PFSK-1 (cell line): Measurements from ENCODE around the gene RIMS1. TPM values are rescaled to one million over a fixed set of nuclear protein-coding genes. Genes with fewer than 3 reads are reported as not detected.

Experiments used
- FOXP2 ChIP-seq: optimal IDR thresholded peaks from 2 replicates; pipeline ENCODE3; 2011; ENCODE audit warnings: borderline replicate concordance, control low read depth, inconsistent platforms; ENCODE audit not compliant: insufficient read depth; ENCODE audit errors: extremely low read length, extremely low read depth
- POLR2AphosphoS5 ChIP-seq: IDR thresholded peaks from 2 replicates; pipeline ENCODE4 v1.6.1; 2012; ENCODE audit warnings: low read depth, mild to moderate bottlenecking, control low read depth, low read length, moderate library complexity
- SIN3A ChIP-seq: IDR thresholded peaks from 2 replicates; pipeline ENCODE4 v1.6.1; 2012; ENCODE audit warnings: mild to moderate bottlenecking, low read length, moderate library complexity, borderline replicate concordance; ENCODE audit not compliant: insufficient read depth
- TAF1 ChIP-seq: IDR thresholded peaks from 2 replicates; pipeline ENCODE4 v1.6.1; 2012; ENCODE audit warnings: low read length, control low read depth, borderline replicate concordance; ENCODE audit not compliant: insufficient read depth
- polyA plus RNA-seq: library from polyadenylated mRNA; unstranded; fragments of >200 nt; gene quantifications from one replicate; pipeline ENCODE4 v1.2.1, GENCODE V29; 2012; ENCODE audit warnings: low read depth, missing spikeins; ENCODE audit not compliant: insufficient read length
- TF ChIP-seq, protein P1 (sequence below), 2 experiments: IDR thresholded peaks; 2 replicates each; pipeline versions ENCODE4 v1.6.1 to v1.8.0; 2011 to 2012; ENCODE audit warnings: low read depth in 2 of 2, low read length in 2 of 2, control low read depth in 1 of 2, inconsistent platforms in 1 of 2, mild to moderate bottlenecking in 1 of 2, moderate library complexity in 1 of 2; ENCODE audit not compliant: insufficient read depth in 1 of 2

RIMS1 gene, protein sequence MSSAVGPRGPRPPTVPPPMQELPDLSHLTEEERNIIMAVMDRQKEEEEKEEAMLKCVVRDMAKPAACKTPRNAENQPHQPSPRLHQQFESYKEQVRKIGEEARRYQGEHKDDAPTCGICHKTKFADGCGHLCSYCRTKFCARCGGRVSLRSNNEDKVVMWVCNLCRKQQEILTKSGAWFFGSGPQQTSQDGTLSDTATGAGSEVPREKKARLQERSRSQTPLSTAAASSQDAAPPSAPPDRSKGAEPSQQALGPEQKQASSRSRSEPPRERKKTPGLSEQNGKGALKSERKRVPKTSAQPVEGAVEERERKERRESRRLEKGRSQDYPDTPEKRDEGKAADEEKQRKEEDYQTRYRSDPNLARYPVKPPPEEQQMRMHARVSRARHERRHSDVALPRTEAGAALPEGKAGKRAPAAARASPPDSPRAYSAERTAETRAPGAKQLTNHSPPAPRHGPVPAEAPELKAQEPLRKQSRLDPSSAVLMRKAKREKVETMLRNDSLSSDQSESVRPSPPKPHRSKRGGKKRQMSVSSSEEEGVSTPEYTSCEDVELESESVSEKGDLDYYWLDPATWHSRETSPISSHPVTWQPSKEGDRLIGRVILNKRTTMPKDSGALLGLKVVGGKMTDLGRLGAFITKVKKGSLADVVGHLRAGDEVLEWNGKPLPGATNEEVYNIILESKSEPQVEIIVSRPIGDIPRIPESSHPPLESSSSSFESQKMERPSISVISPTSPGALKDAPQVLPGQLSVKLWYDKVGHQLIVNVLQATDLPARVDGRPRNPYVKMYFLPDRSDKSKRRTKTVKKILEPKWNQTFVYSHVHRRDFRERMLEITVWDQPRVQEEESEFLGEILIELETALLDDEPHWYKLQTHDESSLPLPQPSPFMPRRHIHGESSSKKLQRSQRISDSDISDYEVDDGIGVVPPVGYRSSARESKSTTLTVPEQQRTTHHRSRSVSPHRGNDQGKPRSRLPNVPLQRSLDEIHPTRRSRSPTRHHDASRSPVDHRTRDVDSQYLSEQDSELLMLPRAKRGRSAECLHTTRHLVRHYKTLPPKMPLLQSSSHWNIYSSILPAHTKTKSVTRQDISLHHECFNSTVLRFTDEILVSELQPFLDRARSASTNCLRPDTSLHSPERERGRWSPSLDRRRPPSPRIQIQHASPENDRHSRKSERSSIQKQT (N-terminal part only)
- polyA plus RNA-seq = not detected

DNA sequence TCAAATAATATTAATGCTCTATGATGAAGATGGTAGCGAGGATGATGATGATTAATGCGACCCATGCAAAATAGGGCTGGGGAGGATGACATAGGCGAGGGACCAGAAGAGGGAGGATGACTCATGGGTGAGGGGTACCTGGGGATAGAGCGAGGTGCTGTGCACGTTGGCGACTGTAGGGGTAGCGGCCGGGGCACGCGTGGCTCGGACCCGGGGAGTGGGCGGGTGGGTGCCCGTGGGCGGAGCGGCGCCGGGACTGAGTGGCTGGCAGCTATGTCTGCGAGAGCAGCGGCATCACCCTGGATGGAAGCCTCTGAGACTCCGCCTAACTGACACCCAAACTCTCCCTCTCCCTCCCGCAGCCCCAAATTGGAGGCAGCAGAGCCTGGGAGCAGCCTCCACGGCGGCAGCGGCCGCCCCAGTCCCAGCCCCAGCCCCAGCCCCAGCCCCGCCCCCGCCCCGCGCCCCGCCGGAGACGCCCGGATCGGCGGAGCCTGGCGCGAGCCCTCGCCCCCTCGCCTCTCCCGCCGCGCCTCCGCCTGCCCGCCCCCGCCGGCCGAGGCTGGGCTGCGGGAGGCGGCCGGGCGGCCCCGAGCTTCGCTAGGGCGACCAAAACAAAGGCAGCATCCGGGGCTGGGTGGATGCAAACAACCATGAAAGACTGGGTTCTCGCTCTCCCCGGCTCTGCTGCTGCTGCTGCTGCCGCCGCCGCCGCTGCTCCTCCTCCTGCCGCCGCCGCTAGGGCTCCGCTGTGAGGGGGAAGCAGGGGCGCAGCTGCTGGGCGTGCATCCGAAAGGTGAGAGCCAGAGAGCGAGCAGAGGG, at the start of gene RIMS1:
Gene RIMS1, plus strand, starts transcription at position 367 of the 822 bp plus-strand sequence. CDS start 474 bp downstream, outside the sequence.
- TF ChIP-seq FOXP2 = no peak
- TF ChIP-seq, protein P1, sequence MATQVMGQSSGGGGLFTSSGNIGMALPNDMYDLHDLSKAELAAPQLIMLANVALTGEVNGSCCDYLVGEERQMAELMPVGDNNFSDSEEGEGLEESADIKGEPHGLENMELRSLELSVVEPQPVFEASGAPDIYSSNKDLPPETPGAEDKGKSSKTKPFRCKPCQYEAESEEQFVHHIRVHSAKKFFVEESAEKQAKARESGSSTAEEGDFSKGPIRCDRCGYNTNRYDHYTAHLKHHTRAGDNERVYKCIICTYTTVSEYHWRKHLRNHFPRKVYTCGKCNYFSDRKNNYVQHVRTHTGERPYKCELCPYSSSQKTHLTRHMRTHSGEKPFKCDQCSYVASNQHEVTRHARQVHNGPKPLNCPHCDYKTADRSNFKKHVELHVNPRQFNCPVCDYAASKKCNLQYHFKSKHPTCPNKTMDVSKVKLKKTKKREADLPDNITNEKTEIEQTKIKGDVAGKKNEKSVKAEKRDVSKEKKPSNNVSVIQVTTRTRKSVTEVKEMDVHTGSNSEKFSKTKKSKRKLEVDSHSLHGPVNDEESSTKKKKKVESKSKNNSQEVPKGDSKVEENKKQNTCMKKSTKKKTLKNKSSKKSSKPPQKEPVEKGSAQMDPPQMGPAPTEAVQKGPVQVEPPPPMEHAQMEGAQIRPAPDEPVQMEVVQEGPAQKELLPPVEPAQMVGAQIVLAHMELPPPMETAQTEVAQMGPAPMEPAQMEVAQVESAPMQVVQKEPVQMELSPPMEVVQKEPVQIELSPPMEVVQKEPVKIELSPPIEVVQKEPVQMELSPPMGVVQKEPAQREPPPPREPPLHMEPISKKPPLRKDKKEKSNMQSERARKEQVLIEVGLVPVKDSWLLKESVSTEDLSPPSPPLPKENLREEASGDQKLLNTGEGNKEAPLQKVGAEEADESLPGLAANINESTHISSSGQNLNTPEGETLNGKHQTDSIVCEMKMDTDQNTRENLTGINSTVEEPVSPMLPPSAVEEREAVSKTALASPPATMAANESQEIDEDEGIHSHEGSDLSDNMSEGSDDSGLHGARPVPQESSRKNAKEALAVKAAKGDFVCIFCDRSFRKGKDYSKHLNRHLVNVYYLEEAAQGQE (IDR thresholded peaks at IDR 0.05; ENCODE audit: insufficient read depth in 1 of 2, low read depth in 2 of 2, low read length in 2 of 2) = no peak
- TF ChIP-seq POLR2AphosphoS5 = no peak
- no peak for TF ChIP-seq SIN3A
- no peak for TF ChIP-seq TAF1

DNA sequence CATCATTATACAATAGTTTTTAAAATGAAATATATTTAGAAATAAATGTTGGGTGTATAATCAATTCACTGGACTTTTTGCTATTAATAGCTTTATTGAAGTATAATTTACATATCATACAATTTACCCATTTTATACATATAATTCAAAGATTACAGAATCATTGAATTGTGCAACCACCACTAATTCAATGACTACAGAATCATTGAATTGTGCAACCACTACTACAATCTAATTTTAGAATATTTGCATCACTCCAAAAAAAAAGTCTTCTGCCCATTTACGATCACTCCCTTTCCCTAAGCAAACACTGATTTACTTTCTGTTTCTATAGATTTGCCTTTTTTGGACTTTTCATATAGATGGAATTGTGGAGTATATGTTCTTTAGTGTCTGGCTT, 35.1 kb upstream of the RIMS1 start:
- no peak for TF ChIP-seq SIN3A
- no peak for TF ChIP-seq FOXP2
- TF ChIP-seq, protein P1 (IDR thresholded peaks at IDR 0.05; ENCODE audit: insufficient read depth in 1 of 2, low read depth in 2 of 2, low read length in 2 of 2) = no peak
- TF ChIP-seq POLR2AphosphoS5 = no peak
- no peak for TF ChIP-seq TAF1

DNA sequence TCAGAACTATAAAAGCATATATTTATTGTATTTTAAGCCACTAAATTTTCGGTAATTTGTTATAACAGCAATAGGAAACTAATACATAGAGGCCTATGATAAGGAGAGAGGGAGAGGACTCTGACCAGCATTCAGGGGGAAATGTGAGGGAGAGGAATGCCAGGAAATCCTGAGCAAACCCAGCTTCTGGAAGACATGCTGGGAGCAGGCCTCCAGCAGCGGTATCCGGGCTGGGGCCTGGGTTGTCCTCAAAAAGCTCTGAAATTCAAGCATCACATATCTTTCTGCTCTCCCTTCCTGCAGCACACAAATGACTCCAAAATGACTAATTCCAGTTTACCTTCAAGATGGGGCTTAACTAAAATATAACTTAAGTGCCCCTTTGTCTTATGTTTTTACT, 33.4 kb upstream of the RIMS1 start:
- TF ChIP-seq, protein P1 (IDR thresholded peaks at IDR 0.05; ENCODE audit: insufficient read depth in 1 of 2, low read depth in 2 of 2, low read length in 2 of 2) = no peak
- TF ChIP-seq SIN3A = no peak
- TF ChIP-seq POLR2AphosphoS5 = no peak
- no peak for TF ChIP-seq TAF1
- no peak for TF ChIP-seq FOXP2

DNA sequence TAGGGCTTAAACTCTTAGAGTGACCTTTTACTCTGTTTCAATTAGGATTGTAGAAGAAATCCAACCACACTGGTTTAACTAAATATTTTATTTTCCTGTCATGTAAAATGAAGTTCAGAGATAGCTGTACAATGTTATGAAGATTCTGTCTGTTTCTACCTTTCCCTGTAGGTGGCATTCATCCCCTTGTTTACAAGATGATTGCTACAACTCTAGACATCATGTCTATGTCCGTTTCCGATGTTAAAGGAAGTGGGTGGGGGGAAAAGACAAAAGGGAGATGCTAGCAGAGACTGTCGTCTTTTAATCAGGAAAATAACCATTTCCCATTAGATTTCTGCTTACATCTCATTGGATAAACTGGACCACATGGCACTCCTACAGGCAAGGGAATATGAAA, 30.9 kb upstream of the RIMS1 start:
- TF ChIP-seq POLR2AphosphoS5 (no peak), TAF1 (no peak), FOXP2 (no peak), SIN3A (no peak)
- TF ChIP-seq, protein P1 (IDR thresholded peaks at IDR 0.05; ENCODE audit: insufficient read depth in 1 of 2, low read depth in 2 of 2, low read length in 2 of 2) = no peak
